ENCODE data around the gene CTDSPL2.
"Not testable (repeated sequence)": the region's sequence is repeated elsewhere in the genome, so short reads cannot be mapped to it uniquely, and the experiment has no call there.

Gene CTDSPL2

GRCh38 chr15:44537735-44538240 lies 110.4 kb downstream of the CTDSPL2 start:
- DNase-seq (ENCODE audit: insufficient read length, low spot score): no peak

GRCh38 chr15:44541282-44541958 lies 114.0 kb downstream of the CTDSPL2 start:
- FAIRE-seq: no peak
- TF ChIP-seq CTCF (IDR thresholded peaks at IDR 0.05; ENCODE audit: insufficient read depth, missing control alignments): no peak
- DNase-seq (ENCODE audit: insufficient read length, low spot score): no peak

More at GRCh38 chr15:44537735-44538240, 110.4 kb downstream of the CTDSPL2 start:
- no peak for TF ChIP-seq CTCF (IDR thresholded peaks at IDR 0.05; ENCODE audit: insufficient read depth, missing control alignments)
- FAIRE-seq: no peak

GRCh38 chr15:44542596-44542995 lies 115.2 kb downstream of the CTDSPL2 start:
- DNase-seq (ENCODE audit: insufficient read length, low spot score) (no peak), FAIRE-seq (no peak)
- TF ChIP-seq CTCF (IDR thresholded peaks at IDR 0.05; ENCODE audit: insufficient read depth, missing control alignments): no peak

GRCh38 chr15:44544745-44545144 lies 117.3 kb downstream of the CTDSPL2 start:
- not testable (repeated sequence) for FAIRE-seq

GRCh38 chr15:44545913-44546802 lies 118.7 kb downstream of the CTDSPL2 start:
- peak; percentile 21 for TF ChIP-seq CTCF (IDR thresholded peaks at IDR 0.05; ENCODE audit: insufficient read depth, missing control alignments)
- FAIRE-seq (no peak), DNase-seq (ENCODE audit: insufficient read length, low spot score) (no peak)

More at GRCh38 chr15:44544745-44545144, 117.3 kb downstream of the CTDSPL2 start:
- DNase-seq (ENCODE audit: insufficient read length, low spot score): not testable (repeated sequence)

- DNase-seq (ENCODE audit: insufficient read length, low spot score); FAIRE-seq: not testable (repeated sequence)
Measured at GRCh38 chr15:44549152-44549551, 121.7 kb downstream of the CTDSPL2 start.

GRCh38 chr15:44550256-44550655 lies 122.8 kb downstream of the CTDSPL2 start:
- peak; percentile 12 for TF ChIP-seq CTCF (IDR thresholded peaks at IDR 0.05; ENCODE audit: insufficient read depth, missing control alignments)
- FAIRE-seq: no peak
- DNase-seq (ENCODE audit: insufficient read length, low spot score): no peak

GRCh38 chr15:44550734-44551133 lies 123.3 kb downstream of the CTDSPL2 start:
- FAIRE-seq (no peak), DNase-seq (ENCODE audit: insufficient read length, low spot score) (no peak)
- no peak for TF ChIP-seq CTCF (IDR thresholded peaks at IDR 0.05; ENCODE audit: insufficient read depth, missing control alignments)

Data from D721Med (cell line).